OCI-LY1 (cell line): Measurements from ENCODE around the gene OVOL1.

ENCODE experiments used
- H2AFZ ChIP-seq: fragments of 200-600 bp; sonication (generic), shearing (Covaris generic); 2 replicates; pipeline ENCODE4 v1.6.0; 2014; ENCODE audit warnings: antibody characterized with exemption, mild to moderate bottlenecking, low read length
- H3F3A ChIP-seq: fragments of 200-600 bp; sonication (generic), shearing (Covaris generic); 2 replicates; pipeline ENCODE4 v1.6.0; 2014; ENCODE audit warnings: mild to moderate bottlenecking, antibody characterized with exemption, low read length, moderate library complexity; ENCODE audit not compliant: insufficient read depth
- H3K27ac ChIP-seq: fragments of 200-600 bp; sonication (generic); 2 replicates; pipeline ENCODE4 v1.5.1; 2014; ENCODE audit warnings: low read length, mixed run types, mild to moderate bottlenecking, low read depth; ENCODE audit not compliant: poor library complexity, severe bottlenecking
- H3K27me3 ChIP-seq: fragments of 200-600 bp; sonication (generic); 2 replicates; pipeline ENCODE4 v1.6.0; 2014; ENCODE audit warnings: antibody characterized with exemption, mild to moderate bottlenecking, low read length, moderate library complexity; ENCODE audit not compliant: insufficient read depth
- H3K36me3 ChIP-seq: fragments of 200-600 bp; sonication (generic); 2 replicates; pipeline ENCODE4 v1.6.1; 2014; ENCODE audit warnings: mild to moderate bottlenecking, antibody characterized with exemption, low read length, moderate library complexity, mixed read lengths; ENCODE audit not compliant: insufficient read depth
- H3K4me1 ChIP-seq: fragments of 200-600 bp; sonication (generic); 2 replicates; pipeline ENCODE4 v1.5.1; 2014; ENCODE audit warnings: mild to moderate bottlenecking, low read length, moderate library complexity; ENCODE audit not compliant: insufficient read depth, severe bottlenecking
- H3K4me2 ChIP-seq: fragments of 200-600 bp; sonication (generic), shearing (Covaris generic); 2 replicates; pipeline ENCODE4 v1.6.1; 2014; ENCODE audit warnings: low read length
- H3K4me3 ChIP-seq: fragments of 200-600 bp; sonication (generic); 2 replicates; pipeline ENCODE4 v1.5.1; 2014; ENCODE audit warnings: low read length, low read depth, mild to moderate bottlenecking, mixed read lengths; ENCODE audit not compliant: poor library complexity, severe bottlenecking
- H3K79me2 ChIP-seq: fragments of 200-600 bp; shearing (Covaris generic); 2 replicates; pipeline ENCODE4 v1.6.1; 2016; ENCODE audit warnings: mixed run types, low read length, mixed read lengths; ENCODE audit not compliant: insufficient read depth
- H3K9ac ChIP-seq: fragments of 200-600 bp; sonication (generic), shearing (Covaris generic); 2 replicates; pipeline ENCODE4 v1.6.1; 2014; ENCODE audit warnings: mild to moderate bottlenecking, low read length, mixed read lengths
- H3K9me2 ChIP-seq: fragments of 200-600 bp; sonication (generic), shearing (Covaris generic); 2 replicates; pipeline ENCODE4 v1.6.1; 2014; ENCODE audit warnings: low read depth, mild to moderate bottlenecking, low read length, mixed read lengths
- H3K9me3 ChIP-seq: fragments of 200-600 bp; shearing (Covaris generic); 2 replicates; pipeline ENCODE4 v1.6.1; 2014; ENCODE audit warnings: low read length, mixed read lengths
- H4K20me1 ChIP-seq: fragments of 200-600 bp; sonication (generic), shearing (Covaris generic); 2 replicates; pipeline ENCODE4 v1.6.0; 2016; ENCODE audit warnings: mild to moderate bottlenecking, low read length; ENCODE audit not compliant: insufficient read depth
- CTCF ChIP-seq: fragments of 200-600 bp; sonication (generic), shearing (Covaris generic); IDR thresholded peaks from 2 replicates; pipeline ENCODE4 v1.5.1; 2017; ENCODE audit warnings: mild to moderate bottlenecking, antibody characterized with exemption, low read length, moderate library complexity, mixed read lengths
- EZH2 ChIP-seq: fragments of 200-600 bp; sonication (generic), shearing (Covaris generic); IDR thresholded peaks from 2 replicates; pipeline ENCODE4 v1.8.0; 2017; ENCODE audit warnings: borderline replicate concordance, mixed run types, mild to moderate bottlenecking, antibody characterized with exemption, low read length, moderate library complexity, mixed read lengths

Gene OVOL1

GRCh38 chr11:65778901-65779668 lies 7.8 kb upstream of the OVOL1 start:
- Histone ChIP-seq H3K4me3 (peak overlapping the region; percentile 84), H3K4me2 (peak overlapping the region; percentile 82), H4K20me1 (no peaks in the 10 kb centered on the region), H3K79me2 (no peaks in the 10 kb centered on the region), H3K36me3 (peaks cover 13% of the 10 kb centered on the region), H3K9ac (no peak overlapping the region; the same call in 1 of the 2 replicates), H3F3A (no peaks in the 10 kb centered on the region), H3K4me1 (peaks cover 6% of the 10 kb centered on the region), H3K9me2 (no peaks in the 10 kb centered on the region), H2AFZ (no peak overlapping the region), H3K9me3 (no peaks in the 10 kb centered on the region), H3K27me3 (no peaks in the 10 kb centered on the region), H3K27ac (no peak overlapping the region)
- no peak for TF ChIP-seq EZH2
- no peak for TF ChIP-seq CTCF

- H4K20me1 ChIP-seq: no peaks in the 10 kb centered on the region
- no peaks in the 10 kb centered on the region for H3K9me2 ChIP-seq
- H3K4me1 ChIP-seq: peaks cover 6% of the 10 kb centered on the region
- peak overlapping the region; percentile 84 for H3K4me3 ChIP-seq
- H3K4me2 ChIP-seq: peak overlapping the region; percentile 82
- TF ChIP-seq EZH2 (no peak), CTCF (no peak)
- no peak overlapping the region for H3K27ac ChIP-seq
- no peak overlapping the region for H2AFZ ChIP-seq
- H3K79me2 ChIP-seq: no peaks in the 10 kb centered on the region
- H3K27me3 ChIP-seq: no peaks in the 10 kb centered on the region
- no peaks in the 10 kb centered on the region for H3K9me3 ChIP-seq
- no peaks in the 10 kb centered on the region for H3F3A ChIP-seq
- peak overlapping the region; percentile 31; the same call in 1 of the 2 replicates for H3K9ac ChIP-seq
- peaks cover 13% of the 10 kb centered on the region for H3K36me3 ChIP-seq
These were observed 7.3 kb upstream of the OVOL1 start for GRCh38 chr11:65779669-65779918.

- Histone ChIP-seq H2AFZ (no peak overlapping the region), H3K27me3 (no peaks in the 10 kb centered on the region), H3K9me2 (no peaks in the 10 kb centered on the region), H3K9me3 (no peaks in the 10 kb centered on the region), H3K36me3 (peaks cover 13% of the 10 kb centered on the region), H4K20me1 (no peaks in the 10 kb centered on the region), H3K79me2 (no peaks in the 10 kb centered on the region), H3K27ac (no peak overlapping the region), H3F3A (no peaks in the 10 kb centered on the region), H3K4me3 (peak overlapping the region; percentile 84), H3K9ac (peak overlapping the region; percentile 81), H3K4me2 (peak overlapping the region; percentile 82), H3K4me1 (peaks cover 6% of the 10 kb centered on the region)
- TF ChIP-seq EZH2 (no peak), CTCF (peak; percentile 98)
These were observed 6.7 kb upstream of the OVOL1 start for GRCh38 chr11:65779919-65780769.
